DND-41 (cell line): ENCODE measurements around the gene MYDGF.

Experiments
- ATAC-seq: fragments of 200-7000 bp; cut with Tn5 transposase; 3 replicates; pipeline ENCODE4 v1.9.1; 2021; ENCODE audit warnings: low read depth; ENCODE audit not compliant: insufficient read depth
- DNase-seq: peaks from one replicate; pipeline ENCODE4 v3.0.0-alpha.2; 2020
- H2AFZ ChIP-seq: 2 replicates; pipeline ENCODE4 v1.6.0; 2012; ENCODE audit warnings: low read depth, low read length
- H3K27ac ChIP-seq: 2 replicates; pipeline ENCODE4 v1.5.1; 2012; ENCODE audit warnings: low read length, inconsistent platforms
- H3K27me3 ChIP-seq: fragments of 200-600 bp; sonication (generic); 2 replicates; pipeline ENCODE4 v1.6.0; 2012; ENCODE audit warnings: low read length, mild to moderate bottlenecking, inconsistent platforms; ENCODE audit not compliant: insufficient read depth, poor library complexity
- H3K36me3 ChIP-seq: 2 replicates; pipeline ENCODE4 v1.5.1; 2012; ENCODE audit warnings: low read length, inconsistent platforms; ENCODE audit not compliant: insufficient read depth
- H3K4me1 ChIP-seq: 2 replicates; pipeline ENCODE4 v1.5.1; 2012; ENCODE audit warnings: mild to moderate bottlenecking, low read length; ENCODE audit not compliant: insufficient read depth
- H3K4me2 ChIP-seq: 2 replicates; pipeline ENCODE4 v1.6.0; 2012; ENCODE audit warnings: mild to moderate bottlenecking, moderate library complexity, low read length, inconsistent platforms; ENCODE audit not compliant: insufficient read depth
- H3K4me3 ChIP-seq, 2 experiments: fragments of 200-600 bp in 1 of 2; shearing (Covaris generic) in 1 of 2; 2 replicates each; pipeline ENCODE4 v1.5.1; 2012 to 2016; ENCODE audit warnings: inconsistent platforms in 2 of 2, low read length in 2 of 2, mild to moderate bottlenecking in 2 of 2, low read depth in 1 of 2, moderate library complexity in 1 of 2
- H3K79me2 ChIP-seq: 2 replicates; pipeline ENCODE4 v1.6.0; 2012; ENCODE audit warnings: low read length, inconsistent platforms; ENCODE audit not compliant: insufficient read depth
- H3K9ac ChIP-seq: 2 replicates; pipeline ENCODE4 v1.6.0; 2012; ENCODE audit warnings: low read depth, mild to moderate bottlenecking, inconsistent platforms, low read length, moderate library complexity
- H3K9me3 ChIP-seq: 2 replicates; pipeline ENCODE4 v1.5.1; 2012; ENCODE audit warnings: low read length, moderate library complexity, mild to moderate bottlenecking, inconsistent platforms; ENCODE audit not compliant: insufficient read depth, severe bottlenecking
- H4K20me1 ChIP-seq: 2 replicates; pipeline ENCODE4 v1.6.0; 2012; ENCODE audit warnings: low read length; ENCODE audit not compliant: insufficient read depth
- CTCF ChIP-seq: IDR thresholded peaks from 2 replicates; pipeline ENCODE4 v1.5.1; 2012; ENCODE audit warnings: borderline replicate concordance, low read length, moderate library complexity, mild to moderate bottlenecking; ENCODE audit not compliant: poor library complexity, severe bottlenecking; ENCODE audit errors: extremely low read depth
- EZH2 ChIP-seq: IDR thresholded peaks from 3 replicates; pipeline ENCODE4 v1.6.1; 2012; ENCODE audit warnings: borderline replicate concordance, low read depth, mild to moderate bottlenecking, moderate library complexity, low read length, inconsistent platforms; ENCODE audit not compliant: severe bottlenecking

The MYDGF gene

GRCh38 chr19:4705413-4706131 lies 35.4 kb upstream of the MYDGF start:
- Histone ChIP-seq H4K20me1 (peaks cover 10% of the 10 kb centered on the region), H3K4me3 (no peak overlapping the region), H3K79me2 (no peaks in the 10 kb centered on the region), H3K27me3 (no peaks in the 10 kb centered on the region), H3K27ac (no peak overlapping the region), H3K36me3 (peaks cover 70% of the 10 kb centered on the region), H3K9ac (no peak overlapping the region), H3K4me1 (no peaks in the 10 kb centered on the region), H3K9me3 (no peaks in the 10 kb centered on the region), H2AFZ (no peak overlapping the region), H3K4me2 (no peak overlapping the region)
- DNase-seq (no peak), ATAC-seq (no peak)
- TF ChIP-seq EZH2: no peak
- no peak for TF ChIP-seq CTCF

- TF ChIP-seq EZH2: no peak
- TF ChIP-seq CTCF: no peak
- Histone ChIP-seq H3K27ac (no peak overlapping the region), H3K4me3 (no peak overlapping the region), H3K4me2 (no peak overlapping the region), H3K4me1 (no peaks in the 10 kb centered on the region), H3K36me3 (peaks cover 70% of the 10 kb centered on the region), H2AFZ (no peak overlapping the region), H3K9ac (no peak overlapping the region), H3K27me3 (no peaks in the 10 kb centered on the region), H3K79me2 (no peaks in the 10 kb centered on the region), H4K20me1 (peaks cover 10% of the 10 kb centered on the region; the same call in 1 of the 2 replicates), H3K9me3 (no peaks in the 10 kb centered on the region)
- no peak for ATAC-seq
- DNase-seq: no peak
Measured at GRCh38 chr19:4704317-4704673, 34.2 kb upstream of the MYDGF start.

- Histone ChIP-seq H3K9ac (no peak overlapping the region), H3K27me3 (no peaks in the 10 kb centered on the region), H2AFZ (no peak overlapping the region), H3K27ac (no peak overlapping the region), H3K79me2 (no peaks in the 10 kb centered on the region), H3K4me1 (no peaks in the 10 kb centered on the region), H3K4me2 (no peak overlapping the region), H3K4me3 (no peak overlapping the region), H3K36me3 (peaks cover 71% of the 10 kb centered on the region), H4K20me1 (peaks cover 10% of the 10 kb centered on the region; the same call in 1 of the 2 replicates), H3K9me3 (no peaks in the 10 kb centered on the region)
- TF ChIP-seq CTCF (no peak), EZH2 (no peak)
- DNase-seq: no peak
- no peak for ATAC-seq
Measured at GRCh38 chr19:4703671-4704316, 33.7 kb upstream of the MYDGF start.
